Endothelial cell of umbilical vein (primary cell): ENCODE results near the gene VRTN. TPM values are rescaled to one million over a fixed set of nuclear protein-coding genes. Genes with fewer than 3 reads are reported as not detected.

Experiments used
- BruUV-seq: library from RNA; stranded (reverse); fragments of 400-500 nt; replicated peaks from 2 replicates; lab custom pipeline; 2021; lab: Mats Ljungman, UMichigan
- CTCF ChIA-PET: fragments of 300-600, 350-600 bp; sonication (Branson Sonifier 250); formaldehyde crosslinking; loops from one replicate; lab custom pipeline; 2021; ENCODE audit warnings: antibody characterized with exemption, inconsistent platforms; lab: Charles Lee
- POLR2A ChIA-PET: fragments of 300-600, 350-600 bp; sonication (Branson Sonifier 250); formaldehyde crosslinking; loops from one replicate; lab custom pipeline; 2021; ENCODE audit warnings: antibody characterized with exemption, inconsistent platforms; lab: Charles Lee
- DNase-seq: peaks from one replicate; pipeline ENCODE4 v3.0.0-alpha.2; 2011; ENCODE audit warnings: low read depth, low spot score
- FAIRE-seq: peaks from 2 replicates; lab custom pipeline; 2011; peaks lifted over from hg19 to GRCh38; lab: Jason Lieb, UNC
- H2AFZ ChIP-seq: 2 replicates; pipeline ENCODE4 v1.6.0; 2012; ENCODE audit warnings: low read depth, low read length, control low read depth, inconsistent platforms
- H3K27ac ChIP-seq: 2 replicates; pipeline ENCODE4 v1.5.1; 2011; ENCODE audit warnings: low read depth, mild to moderate bottlenecking, control low read depth, low read length, moderate library complexity; ENCODE audit not compliant: insufficient read depth
- H3K27me3 ChIP-seq, 2 experiments: 2 replicates each; pipeline versions ENCODE4 v1.6.0 to v1.6.1; 2011; ENCODE audit warnings: low read length in 2 of 2, mixed read lengths in 1 of 2; ENCODE audit not compliant: control insufficient read depth in 2 of 2, insufficient read depth in 2 of 2
- H3K36me3 ChIP-seq, 2 experiments: 2 replicates in 1 of 2; 3 replicates in 1 of 2; pipeline ENCODE4 v1.5.1; 2011; ENCODE audit warnings: low read length in 2 of 2, mild to moderate bottlenecking in 1 of 2, moderate library complexity in 1 of 2; ENCODE audit not compliant: control insufficient read depth in 2 of 2, insufficient read depth in 2 of 2; ENCODE audit errors: extremely low read depth in 1 of 2
- H3K4me1 ChIP-seq: 3 replicates; pipeline ENCODE4 v1.5.1; 2011; ENCODE audit warnings: mild to moderate bottlenecking, low read length; ENCODE audit not compliant: control insufficient read depth, insufficient read depth; ENCODE audit errors: extremely low read depth
- H3K4me2 ChIP-seq: 2 replicates; pipeline ENCODE4 v1.6.1; 2011; ENCODE audit warnings: low read length, control low read depth, mixed read lengths; ENCODE audit not compliant: insufficient read depth
- H3K4me3 ChIP-seq, 3 experiments: fragments of 200-600 bp in 1 of 3; sonication (generic), shearing (Covaris generic) in 1 of 3; replicated peaks in 1 of 3; 2 replicates each; pipeline ENCODE4 v1.5.1; 2011 to 2016; ENCODE audit warnings: control low read depth in 3 of 3, low read length in 3 of 3, mild to moderate bottlenecking in 2 of 3, inconsistent platforms in 1 of 3, low read depth in 1 of 3, moderate library complexity in 1 of 3; ENCODE audit not compliant: insufficient read depth in 1 of 3
- H3K79me2 ChIP-seq: 2 replicates; pipeline ENCODE4 v1.6.0; 2012; ENCODE audit warnings: low read length, inconsistent platforms; ENCODE audit not compliant: control insufficient read depth, insufficient read depth
- H3K9ac ChIP-seq: replicated peaks from 2 replicates; pipeline ENCODE3; 2011; ENCODE audit warnings: low read length, control low read depth; ENCODE audit not compliant: insufficient read depth; ENCODE audit errors: extremely low read depth
- H3K9me1 ChIP-seq: replicated peaks from 3 replicates; pipeline ENCODE4 v1.6.0; 2011; ENCODE audit warnings: mild to moderate bottlenecking, low read length; ENCODE audit not compliant: control insufficient read depth, insufficient read depth; ENCODE audit errors: extremely low read depth
- H3K9me3 ChIP-seq: replicated peaks from 2 replicates; pipeline ENCODE4 v1.5.1; 2012; ENCODE audit warnings: low read length, inconsistent platforms; ENCODE audit not compliant: control insufficient read depth, insufficient read depth
- H4K20me1 ChIP-seq: replicated peaks from 2 replicates; pipeline ENCODE3; 2011; ENCODE audit warnings: mild to moderate bottlenecking, low read length; ENCODE audit not compliant: control insufficient read depth, insufficient read depth; ENCODE audit errors: extremely low read depth
- CTCF ChIP-seq, 2 donors: IDR thresholded peaks; 1 replicate in 1 of 2; 2 replicates in 1 of 2; pipeline ENCODE4 v1.5.1; 2011; ENCODE audit warnings: low read length in 2 of 2, mild to moderate bottlenecking in 2 of 2, moderate library complexity in 2 of 2, control low read depth in 1 of 2, inconsistent platforms in 1 of 2, low read depth in 1 of 2; ENCODE audit not compliant: insufficient read depth in 1 of 2; ENCODE audit errors: extremely low read depth in 1 of 2
- EZH2 ChIP-seq: IDR thresholded peaks from 2 replicates; pipeline ENCODE4 v1.6.1; 2012; ENCODE audit warnings: borderline replicate concordance, low read depth, mild to moderate bottlenecking, moderate library complexity, low read length, inconsistent platforms; ENCODE audit not compliant: severe bottlenecking
- FOS ChIP-seq: IDR thresholded peaks from 2 replicates; pipeline ENCODE4 v1.6.1; 2011; ENCODE audit warnings: mild to moderate bottlenecking, low read length, moderate library complexity, borderline replicate concordance; ENCODE audit not compliant: insufficient read depth
- GATA2 ChIP-seq: IDR thresholded peaks from 2 replicates; pipeline ENCODE4 v1.7.0; 2011; ENCODE audit warnings: low read depth, mild to moderate bottlenecking, moderate library complexity, mixed read lengths, low read length; ENCODE audit not compliant: insufficient read length, insufficient read depth
- JUN ChIP-seq: IDR thresholded peaks from 2 replicates; pipeline ENCODE4 v1.6.1; 2011; ENCODE audit warnings: borderline replicate concordance, low read depth; ENCODE audit not compliant: insufficient read length, insufficient read depth
- MAX ChIP-seq: IDR thresholded peaks from 2 replicates; pipeline ENCODE4 v1.6.1; 2011; ENCODE audit not compliant: insufficient read depth, insufficient read length
- MYC ChIP-seq: IDR thresholded peaks from one replicate; pipeline ENCODE4 v1.6.1; 2011; ENCODE audit warnings: mild to moderate bottlenecking, low read depth, low read length
- POLR2A ChIP-seq: IDR thresholded peaks from 2 replicates; pipeline ENCODE4 v1.6.1; 2012; ENCODE audit warnings: low read depth, mild to moderate bottlenecking, control low read depth, low read length
- POLR2AphosphoS5 ChIP-seq: IDR thresholded peaks from 2 replicates; pipeline ENCODE4 v1.6.1; 2012; ENCODE audit warnings: low read depth, mild to moderate bottlenecking, control low read depth, low read length, moderate library complexity; ENCODE audit not compliant: insufficient read depth
- dilution Hi-C: fragments of 300-500 bp; cut with MboI; formaldehyde crosslinking; loops from one replicate; pipeline ENCODE4 v1.15.0; 2019; ENCODE audit warnings: low sequenced_read_pairs; ENCODE audit not compliant: extremely low pct_ligation_motif_present
- intact Hi-C: fragments of 100-400 bp; cut with micrococcal nuclease; formaldehyde crosslinking; loops from one replicate; pipeline ENCODE4 v1.10.0; 2022
- polyA plus RNA-seq, 4 experiments: library from polyadenylated mRNA; depleted of rRNA in 3 of 4; stranded (reverse) in 3 of 4; unstranded in 1 of 4; fragments of >200 nt; gene quantifications; 2 replicates each; pipeline versions ENCODE4 v1.2.1 to v1.2.3, GENCODE V29; 2011 to 2012; ENCODE audit warnings: missing spikeins in 1 of 4
- total RNA-seq: library from RNA; stranded (reverse); gene quantifications from 2 replicates; pipeline ENCODE4 v1.2.3, GENCODE V29; 2021

Gene VRTN
- total and polyA plus RNA-seq, 2 donors (not counting 3 experiments of a cell fraction or from before 2014, with no cell fraction given), result 0.03 TPM; not detected in 1

DNA sequence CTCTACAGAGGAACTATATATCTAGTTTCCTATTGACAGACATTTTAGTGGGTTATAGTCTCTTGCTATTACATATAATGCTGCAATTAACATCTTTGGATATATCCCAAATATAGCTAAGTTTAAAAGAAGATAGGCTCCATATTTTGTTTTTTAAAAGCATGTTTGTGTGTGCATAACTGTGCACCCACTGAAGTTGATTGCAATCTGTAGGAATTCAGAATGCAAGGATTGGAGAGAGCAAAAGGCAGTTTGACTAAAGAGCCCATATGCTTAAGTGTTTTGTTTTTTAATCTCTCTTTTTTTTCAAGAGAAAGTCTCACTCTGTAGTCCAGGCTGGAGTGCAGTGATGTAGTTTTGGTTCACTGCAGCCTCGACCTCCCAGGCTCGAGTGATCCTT is 36.1 kb upstream of the VRTN start:
- Histone ChIP-seq H3K79me2 (no peaks in the 10 kb centered on the region), H3K4me2 (no peak overlapping the region), H3K9me1 (no peaks in the 10 kb centered on the region), H3K4me1 (no peaks in the 10 kb centered on the region), H3K4me3 (no peak overlapping the region), H3K27me3 (peaks cover 0 to 6% of the 10 kb centered on the region in 2 experiments), H3K36me3 (no peaks in the 10 kb centered on the region), H3K27ac (no peak overlapping the region), H3K9ac (no peak overlapping the region), H2AFZ (no peak overlapping the region), H4K20me1 (no peaks in the 10 kb centered on the region), H3K9me3 (no peaks in the 10 kb centered on the region)
- TF ChIP-seq EZH2 (no peak), POLR2A (no peak), POLR2AphosphoS5 (no peak), MAX (no peak), MYC (no peak), JUN (no peak), FOS (no peak)
- intact Hi-C loops (no loop called here), dilution Hi-C loops (no loop called here)
- CTCF ChIA-PET, result no interaction called here
- BruUV-seq, result no TSS peak
- POLR2A ChIA-PET, result no interaction called here
- DNase-seq (no peak), FAIRE-seq (no peak)

DNA sequence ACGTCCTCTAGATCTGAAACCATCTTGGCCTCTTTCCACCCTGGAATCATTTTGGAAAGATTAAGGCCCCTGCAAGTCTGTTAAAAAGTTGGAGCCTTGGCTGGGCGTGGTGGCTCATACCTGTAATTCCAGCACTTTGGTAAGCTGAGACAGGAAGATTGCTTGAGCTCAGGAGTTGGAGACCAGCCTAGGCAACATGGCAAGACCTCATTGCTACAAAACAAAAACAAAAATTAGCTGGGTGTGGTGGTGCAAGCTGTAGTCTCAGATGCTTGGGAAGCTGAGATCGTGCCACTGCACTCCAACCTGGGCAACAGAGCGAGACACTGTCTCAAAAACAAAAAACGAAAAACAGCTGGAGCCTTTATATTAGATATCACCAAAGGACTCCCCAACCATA is 34.7 kb upstream of the VRTN start:
- no peak overlapping the region for H3K9ac ChIP-seq
- DNase-seq (no peak), FAIRE-seq (no peak)
- no peak overlapping the region for H3K4me2 ChIP-seq
- no TSS peak for BruUV-seq
- ChIA-PET CTCF (interaction anchor here (0.8 kb wide), 1 partner anchor 13 kb away, joined by 3 read pairs; no protein-coding TSS in a partner anchor), POLR2A (interaction anchor here (0.5 kb wide), 1 partner anchor 8 kb away, joined by 4 read pairs; no protein-coding TSS in a partner anchor)
- peaks cover 0 to 6% of the 10 kb centered on the region in 2 experiments for H3K27me3 ChIP-seq
- no peak overlapping the region for H2AFZ ChIP-seq
- H3K36me3 ChIP-seq, result no peaks in the 10 kb centered on the region
- no peaks in the 10 kb centered on the region for H3K9me3 ChIP-seq
- H3K4me3 ChIP-seq, result no peak overlapping the region
- no peaks in the 10 kb centered on the region for H4K20me1 ChIP-seq
- no peaks in the 10 kb centered on the region for H3K9me1 ChIP-seq
- H3K79me2 ChIP-seq, result no peaks in the 10 kb centered on the region
- dilution Hi-C loops (no loop called here), intact Hi-C loops (no loop called here)
- no peak for TF ChIP-seq MAX
- TF ChIP-seq POLR2A, result no peak
- no peak for TF ChIP-seq GATA2
- no peak for TF ChIP-seq FOS
- TF ChIP-seq JUN, result no peak
- no peak for TF ChIP-seq POLR2AphosphoS5
- no peak for TF ChIP-seq EZH2
- TF ChIP-seq MYC, result no peak
- TF ChIP-seq CTCF (IDR thresholded peaks at IDR 0.05; ENCODE audit: extremely low read depth in 1 of 2, insufficient read depth in 1 of 2, low read depth in 1 of 2, low read length in 2 of 2), result no peak
- no peak overlapping the region for H3K27ac ChIP-seq
- no peaks in the 10 kb centered on the region for H3K4me1 ChIP-seq
